Tibial nerve (tissue), 4 donors: ENCODE results near the gene CRP. TPM values are rescaled to one million over a fixed set of nuclear protein-coding genes. Genes with fewer than 3 reads are reported as not detected.

ENCODE experiments used
- DNase-seq, 2 donors: peaks; one replicate each; pipeline ENCODE4 v3.0.0-alpha.2; 2019; ENCODE audit warnings: low spot score in 2 of 2
- H3K27ac ChIP-seq, 4 donors: fragments of 200-600 bp; sonication (generic) in 3 of 4; one replicate each; pipeline ENCODE4 v1.5.1; 2017 to 2019; ENCODE audit warnings: mild to moderate bottlenecking in 1 of 4
- H3K27me3 ChIP-seq, 2 donors: fragments of 200-600 bp; sonication (generic) in 1 of 2; one replicate each; pipeline versions ENCODE4 v1.5.1 to v1.6.0; 2017 to 2019
- H3K36me3 ChIP-seq, 3 donors: fragments of 200-600 bp; sonication (generic); one replicate each; pipeline ENCODE4 v1.5.1; 2018 to 2019
- H3K4me1 ChIP-seq, 4 donors: fragments of 200-600 bp; sonication (generic) in 3 of 4; one replicate each; pipeline ENCODE4 v1.5.1; 2017 to 2019
- H3K4me3 ChIP-seq, 4 donors: fragments of 200-600 bp; sonication (generic) in 3 of 4; one replicate each; pipeline ENCODE4 v1.5.1; 2017 to 2019; ENCODE audit warnings: mild to moderate bottlenecking in 1 of 4, moderate library complexity in 1 of 4
- H3K9me3 ChIP-seq, 4 donors: fragments of 200-600 bp; sonication (generic) in 3 of 4; one replicate each; pipeline ENCODE4 v1.5.1; 2017 to 2019
- CTCF ChIP-seq, 5 experiments: fragments of 200-600 bp in 3 of 5; fragments of 450-650 bp in 2 of 5; sonication (generic) in 3 of 5; IDR thresholded peaks; one replicate each; pipeline ENCODE4 v1.5.1; 2016 to 2019; ENCODE audit warnings: antibody characterized with exemption in 5 of 5, mild to moderate bottlenecking in 3 of 5, moderate library complexity in 2 of 5
- EP300 ChIP-seq, 2 donors: sonication (generic); formaldehyde crosslinking; IDR thresholded peaks; one replicate each; pipeline ENCODE4 v1.6.1; 2017; ENCODE audit warnings: antibody characterized with exemption in 2 of 2, mild to moderate bottlenecking in 1 of 2
- POLR2A ChIP-seq, 2 donors: fragments of 450-650 bp; IDR thresholded peaks; one replicate each; pipeline ENCODE4 v1.6.1; 2017; ENCODE audit warnings: antibody characterized with exemption in 2 of 2, mild to moderate bottlenecking in 2 of 2, moderate library complexity in 2 of 2
- WGBS, 2 donors: methylation state at CpG; one replicate each; pipeline ENCODE4 v1.1.5; 2018; 5-methylcytosine and 5-hydroxymethylcytosine counted together
- total RNA-seq, 4 donors: library from RNA; depleted of rRNA; stranded (reverse); fragments of >200 nt; gene quantifications; one replicate each; pipeline ENCODE4 v1.1.0, GENCODE V29; 2016

The CRP gene
- total RNA-seq, 4 donors from 2014 or later, result not detected

GRCh38 chr1:159752135-159752580, 37.8 kb upstream of the CRP start:
- Histone ChIP-seq H3K4me1 (no peaks in the 10 kb centered on the region), H3K4me3 (no peak overlapping the region), H3K27ac (peak overlapping the region in 1 of 4 donors; percentile 69), H3K9me3 (no peaks in the 10 kb centered on the region), H3K36me3 (no peaks in the 10 kb centered on the region), H3K27me3 (no peaks in the 10 kb centered on the region)
- 59 to 70% methylated on average over 4 of the region's 4 CpGs for WGBS, 2 donors
- DNase-seq, result peak; percentile 60 to 90
- peak in 1 of 2 donors; percentile 93 for TF ChIP-seq EP300 (IDR thresholded peaks at IDR 0.05)
- TF ChIP-seq CTCF (IDR thresholded peaks at IDR 0.05), result no peak

GRCh38 chr1:159751031-159751430, 36.6 kb upstream of the CRP start:
- DNase-seq, result no peak
- no peaks in the 10 kb centered on the region for H3K36me3 ChIP-seq
- H3K27me3 ChIP-seq, result no peaks in the 10 kb centered on the region
- H3K27ac ChIP-seq, result peak overlapping the region in 1 of 4 donors; percentile 69
- TF ChIP-seq EP300 (IDR thresholded peaks at IDR 0.05), result no peak
- no peak for TF ChIP-seq CTCF (IDR thresholded peaks at IDR 0.05)
- no peak for TF ChIP-seq POLR2A (IDR thresholded peaks at IDR 0.05)
- H3K9me3 ChIP-seq, result no peaks in the 10 kb centered on the region
- no peak overlapping the region for H3K4me3 ChIP-seq
- H3K4me1 ChIP-seq, result no peaks in the 10 kb centered on the region

- H3K27me3 ChIP-seq, result no peaks in the 10 kb centered on the region
- H3K27ac ChIP-seq, result peak overlapping the region in 1 of 4 donors; percentile 69
Measured at GRCh38 chr1:159750621-159751020, 36.2 kb upstream of the CRP start.

GRCh38 chr1:159749630-159750029, 35.2 kb upstream of the CRP start:
- Histone ChIP-seq H3K9me3 (no peaks in the 10 kb centered on the region), H3K4me1 (no peaks in the 10 kb centered on the region), H3K27me3 (no peaks in the 10 kb centered on the region), H3K36me3 (no peaks in the 10 kb centered on the region), H3K4me3 (no peak overlapping the region), H3K27ac (no peak overlapping the region)
- TF ChIP-seq POLR2A (IDR thresholded peaks at IDR 0.05) (no peak), CTCF (IDR thresholded peaks at IDR 0.05) (no peak), EP300 (IDR thresholded peaks at IDR 0.05) (no peak)
- no peak for DNase-seq
- WGBS, 2 donors, result 65 to 69% methylated on average over 2 of the region's 2 CpGs

More at GRCh38 chr1:159750621-159751020, 36.2 kb upstream of the CRP start:
- Histone ChIP-seq H3K36me3 (no peaks in the 10 kb centered on the region), H3K4me3 (no peak overlapping the region), H3K9me3 (no peaks in the 10 kb centered on the region), H3K4me1 (no peaks in the 10 kb centered on the region)
- DNase-seq, result no peak
- no peak for TF ChIP-seq CTCF (IDR thresholded peaks at IDR 0.05)
- TF ChIP-seq EP300 (IDR thresholded peaks at IDR 0.05), result no peak
- no peak for TF ChIP-seq POLR2A (IDR thresholded peaks at IDR 0.05)

- Histone ChIP-seq H3K9me3 (no peaks in the 10 kb centered on the region), H3K27ac (no peak overlapping the region), H3K27me3 (no peaks in the 10 kb centered on the region), H3K4me1 (no peaks in the 10 kb centered on the region), H3K36me3 (no peaks in the 10 kb centered on the region), H3K4me3 (no peak overlapping the region)
- 79 to 89% methylated on average over 1 of the region's 1 CpG for WGBS, 2 donors
- no peak for DNase-seq
- no peak for TF ChIP-seq EP300 (IDR thresholded peaks at IDR 0.05)
- no peak for TF ChIP-seq POLR2A (IDR thresholded peaks at IDR 0.05)
- TF ChIP-seq CTCF (IDR thresholded peaks at IDR 0.05), result no peak
Measured at GRCh38 chr1:159748370-159748769, 34.0 kb upstream of the CRP start.
